Lower lobe of right lung (tissue), 2 donors: ENCODE results near the gene NRXN2. TPM values are rescaled to one million over a fixed set of nuclear protein-coding genes. Genes with fewer than 3 reads are reported as not detected.

Experiments used
- ATAC-seq, 2 donors: fragments of 200-7000 bp; cut with Tn5 transposase; one replicate each; pipeline ENCODE4 v1.9.1; 2020 to 2022; ENCODE audit warnings: mild to moderate bottlenecking in 2 of 2, moderate library complexity in 2 of 2
- DNase-seq: peaks from one replicate; pipeline ENCODE4 v3.0.0-alpha.2; 2020
- H3K27ac ChIP-seq: fragments of 200-600 bp; one replicate; pipeline ENCODE4 v1.8.0; 2022
- H3K27me3 ChIP-seq: fragments of 200-600 bp; one replicate; pipeline ENCODE4 v1.8.0; 2022; ENCODE audit warnings: low read depth
- H3K36me3 ChIP-seq: fragments of 200-600 bp; one replicate; pipeline ENCODE4 v1.8.0; 2022; ENCODE audit warnings: mild to moderate bottlenecking
- H3K4me1 ChIP-seq: fragments of 200-600 bp; one replicate; pipeline ENCODE4 v1.8.0; 2022
- H3K4me3 ChIP-seq: fragments of 200-600 bp; one replicate; pipeline ENCODE4 v1.8.0; 2022; ENCODE audit warnings: mild to moderate bottlenecking
- H3K9me3 ChIP-seq: fragments of 200-600 bp; one replicate; pipeline ENCODE4 v1.8.0; 2022
- CTCF ChIP-seq: fragments of 200-600 bp; IDR thresholded peaks from one replicate; pipeline ENCODE4 v1.8.0; 2022; ENCODE audit warnings: antibody characterized with exemption, mild to moderate bottlenecking
- intact Hi-C: fragments of 100-400 bp; cut with DNase I; formaldehyde crosslinking; loops from one replicate; pipeline ENCODE4 v1.11.0; 2022
- total RNA-seq: library from RNA; stranded (reverse); fragmentation: NEBNext Ultra II Directional; extraction: Animal tissue kit (Norgen Biotek cat#: 25700); gene quantifications from one replicate; pipeline ENCODE4 v1.2.1, GENCODE V29; 2021
- donor health status: DM: no; HTN: yes; CAD: no; lungs with severe emphysema.

Gene NRXN2
- total RNA-seq, 1 donor from 2014 or later, result 1.7 TPM

GRCh38 chr11:64571050-64571409 lies 152.0 kb downstream of the NRXN2 start:
- DNase-seq (peak; percentile 23), ATAC-seq (no peak)
- intact Hi-C loops, result no loop called here
- H3K4me3 ChIP-seq, result no peak overlapping the region
- TF ChIP-seq CTCF, result no peak
- no peaks in the 10 kb centered on the region for H3K36me3 ChIP-seq
- no peaks in the 10 kb centered on the region for H3K9me3 ChIP-seq
- H3K27ac ChIP-seq, result no peak overlapping the region
- no peaks in the 10 kb centered on the region for H3K27me3 ChIP-seq
- H3K4me1 ChIP-seq, result no peaks in the 10 kb centered on the region

- Histone ChIP-seq H3K9me3 (no peaks in the 10 kb centered on the region), H3K4me1 (no peaks in the 10 kb centered on the region), H3K27me3 (no peaks in the 10 kb centered on the region), H3K36me3 (no peaks in the 10 kb centered on the region), H3K4me3 (no peak overlapping the region), H3K27ac (no peak overlapping the region)
- no peak for TF ChIP-seq CTCF
- peak; percentile 6 for DNase-seq
- intact Hi-C loops, result no loop called here
- ATAC-seq, result no peak
These were observed 152.7 kb downstream of the NRXN2 start for GRCh38 chr11:64570341-64570740.

GRCh38 chr11:64569300-64569970 lies 153.6 kb downstream of the NRXN2 start:
- Histone ChIP-seq H3K9me3 (no peaks in the 10 kb centered on the region), H3K4me3 (no peak overlapping the region), H3K4me1 (no peaks in the 10 kb centered on the region), H3K27me3 (no peaks in the 10 kb centered on the region), H3K27ac (no peak overlapping the region), H3K36me3 (no peaks in the 10 kb centered on the region)
- ATAC-seq, result no peak
- no peak for TF ChIP-seq CTCF
- DNase-seq, result peak; percentile 16
- intact Hi-C loops, result no loop called here

GRCh38 chr11:64568584-64569140 lies 154.3 kb downstream of the NRXN2 start:
- peak; percentile 18 for DNase-seq
- intact Hi-C loops, result no loop called here
- H3K27me3 ChIP-seq, result no peaks in the 10 kb centered on the region
- ATAC-seq, result no peak
- no peak overlapping the region for H3K27ac ChIP-seq
- TF ChIP-seq CTCF, result no peak
- H3K4me1 ChIP-seq, result no peaks in the 10 kb centered on the region
- H3K4me3 ChIP-seq, result no peak overlapping the region
- no peaks in the 10 kb centered on the region for H3K9me3 ChIP-seq
- H3K36me3 ChIP-seq, result no peaks in the 10 kb centered on the region

GRCh38 chr11:64568041-64568571 lies 154.9 kb downstream of the NRXN2 start:
- Histone ChIP-seq H3K36me3 (no peaks in the 10 kb centered on the region), H3K27me3 (no peaks in the 10 kb centered on the region), H3K9me3 (no peaks in the 10 kb centered on the region), H3K4me3 (no peak overlapping the region), H3K4me1 (no peaks in the 10 kb centered on the region), H3K27ac (no peak overlapping the region)
- intact Hi-C loops, result no loop called here
- TF ChIP-seq CTCF, result no peak
- ATAC-seq (no peak), DNase-seq (peak; percentile 41)
